ENCODE measurements around the gene TMEM183A. TPM values are rescaled to one million over a fixed set of nuclear protein-coding genes. Genes with fewer than 3 reads are reported as not detected.

TMEM183A gene
- total and polyA plus RNA-seq, 11 donors: 9.5 to 45.7 (median 29.9) TPM

- H3K27ac ChIP-seq: peak overlapping the region; percentile 21 to 91 (median 73)
- peaks cover 0 to 46% (median 19%) of the 10 kb centered on the region in 12 donors for H3K4me1 ChIP-seq
- peak overlapping the region in 1 of 12 donors; percentile 83 for H3K4me3 ChIP-seq
- intact Hi-C loops (cut with DNase I): no loop called here
- DNase-seq (peak in 3 of 5 donors; percentile 53 to 67 (median 65)), ATAC-seq (peak; percentile 60 to 83 (median 70))
- TF ChIP-seq CTCF (IDR thresholded peaks at IDR 0.05) (no peak), POLR2A (IDR thresholded peaks at IDR 0.05) (no peak)
- H3K36me3 ChIP-seq: peaks cover 0 to 12% (median 8%) of the 10 kb centered on the region in 9 donors
- H3K9me3 ChIP-seq: no peaks in the 10 kb centered on the region
- 39 to 52% (median 41%) methylated on average over 12 to 13 of the region's 13 CpGs for WGBS, 4 donors
- H3K27me3 ChIP-seq: peaks cover 0 to 8% (median 0%) of the 10 kb centered on the region in 9 donors
Observed at GRCh38 chr1:203028784-203029553, 21.8 kb downstream of the TMEM183A start.

- intact Hi-C loops (cut with DNase I): loop anchor here in 2 of 10 donors (10.0 kb wide), 2 partner anchors 303 to 313 kb away; no protein-coding TSS in a partner anchor
- TF ChIP-seq POLR2A (IDR thresholded peaks at IDR 0.05): no peak
- TF ChIP-seq CTCF (IDR thresholded peaks at IDR 0.05): peak in 5 of 12 donors; percentile 11 to 41 (median 17)
- ATAC-seq (no peak), DNase-seq (no peak)
- Histone ChIP-seq H3K36me3 (no peaks in the 10 kb centered on the region), H3K27ac (no peak overlapping the region), H3K27me3 (peaks cover 0 to 8% (median 0%) of the 10 kb centered on the region in 9 donors), H3K4me1 (peaks cover 0 to 54% (median 24%) of the 10 kb centered on the region in 12 donors), H3K4me3 (no peak overlapping the region), H3K9me3 (no peaks in the 10 kb centered on the region)
- WGBS, 4 donors: 74 to 85% (median 79%) methylated on average over 6 of the region's 6 CpGs
Observed at GRCh38 chr1:203031467-203031866, 24.3 kb downstream of the TMEM183A start.

GRCh38 chr1:203033287-203033686 lies 26.1 kb downstream of the TMEM183A start:
- Histone ChIP-seq H3K4me1 (peaks cover 0 to 54% (median 27%) of the 10 kb centered on the region in 12 donors), H3K9me3 (no peaks in the 10 kb centered on the region), H3K36me3 (no peaks in the 10 kb centered on the region), H3K27me3 (no peaks in the 10 kb centered on the region), H3K27ac (no peak overlapping the region), H3K4me3 (no peak overlapping the region)
- 88 to 95% (median 89%) methylated on average over 2 of the region's 2 CpGs for WGBS, 4 donors
- no peak for ATAC-seq
- no peak for DNase-seq
- intact Hi-C loops (cut with DNase I): loop anchor here in 2 of 10 donors (10.0 kb wide), 2 partner anchors 302 to 312 kb away; no protein-coding TSS in a partner anchor
- TF ChIP-seq POLR2A (IDR thresholded peaks at IDR 0.05) (no peak), CTCF (IDR thresholded peaks at IDR 0.05) (no peak)

- peak in 1 of 5 donors; percentile 20 for DNase-seq
- Histone ChIP-seq H3K4me1 (peaks cover 0 to 54% (median 31%) of the 10 kb centered on the region in 12 donors), H3K27me3 (no peaks in the 10 kb centered on the region), H3K36me3 (no peaks in the 10 kb centered on the region), H3K27ac (no peak overlapping the region), H3K4me3 (no peak overlapping the region), H3K9me3 (no peaks in the 10 kb centered on the region)
- intact Hi-C loops (cut with DNase I): loop anchor here in 2 of 10 donors (10.0 kb wide), 2 partner anchors 301 to 311 kb away; no protein-coding TSS in a partner anchor
- no peak for ATAC-seq
- WGBS, 4 donors: 80 to 94% (median 91%) methylated on average over 2 of the region's 2 CpGs
- no peak for TF ChIP-seq CTCF (IDR thresholded peaks at IDR 0.05)
Observed at GRCh38 chr1:203033917-203034316, 26.7 kb downstream of the TMEM183A start.
